Thyroid gland (tissue), 4 donors: ENCODE data around the gene STPG3.

ENCODE experiments used
- CTCF ChIP-seq, 6 experiments: fragments of 200-600 bp in 3 of 6; fragments of 450-650 bp in 3 of 6; sonication (generic) in 3 of 6; IDR thresholded peaks; one replicate each; pipeline ENCODE4 v1.5.1; 2016 to 2019; ENCODE audit warnings: antibody characterized with exemption in 6 of 6, mild to moderate bottlenecking in 2 of 6, inconsistent platforms in 1 of 6, moderate library complexity in 1 of 6
- POLR2A ChIP-seq, 2 donors: fragments of 450-650 bp; IDR thresholded peaks; one replicate each; pipeline ENCODE4 v1.6.1; 2017; ENCODE audit warnings: antibody characterized with exemption in 2 of 2, mild to moderate bottlenecking in 2 of 2, moderate library complexity in 1 of 2

GRCh38 chr9:137266585-137267453 lies 15.7 kb downstream of the STPG3 start:
- no peak for TF ChIP-seq CTCF (IDR thresholded peaks at IDR 0.05)
- TF ChIP-seq POLR2A (IDR thresholded peaks at IDR 0.05), result no peak
